ENCODE data around the gene RORB. TPM values are rescaled to one million over a fixed set of nuclear protein-coding genes. Genes with fewer than 3 reads are reported as not detected.

RORB gene
- not detected for total RNA-seq
- polyA plus RNA-seq, result not detected

DNA sequence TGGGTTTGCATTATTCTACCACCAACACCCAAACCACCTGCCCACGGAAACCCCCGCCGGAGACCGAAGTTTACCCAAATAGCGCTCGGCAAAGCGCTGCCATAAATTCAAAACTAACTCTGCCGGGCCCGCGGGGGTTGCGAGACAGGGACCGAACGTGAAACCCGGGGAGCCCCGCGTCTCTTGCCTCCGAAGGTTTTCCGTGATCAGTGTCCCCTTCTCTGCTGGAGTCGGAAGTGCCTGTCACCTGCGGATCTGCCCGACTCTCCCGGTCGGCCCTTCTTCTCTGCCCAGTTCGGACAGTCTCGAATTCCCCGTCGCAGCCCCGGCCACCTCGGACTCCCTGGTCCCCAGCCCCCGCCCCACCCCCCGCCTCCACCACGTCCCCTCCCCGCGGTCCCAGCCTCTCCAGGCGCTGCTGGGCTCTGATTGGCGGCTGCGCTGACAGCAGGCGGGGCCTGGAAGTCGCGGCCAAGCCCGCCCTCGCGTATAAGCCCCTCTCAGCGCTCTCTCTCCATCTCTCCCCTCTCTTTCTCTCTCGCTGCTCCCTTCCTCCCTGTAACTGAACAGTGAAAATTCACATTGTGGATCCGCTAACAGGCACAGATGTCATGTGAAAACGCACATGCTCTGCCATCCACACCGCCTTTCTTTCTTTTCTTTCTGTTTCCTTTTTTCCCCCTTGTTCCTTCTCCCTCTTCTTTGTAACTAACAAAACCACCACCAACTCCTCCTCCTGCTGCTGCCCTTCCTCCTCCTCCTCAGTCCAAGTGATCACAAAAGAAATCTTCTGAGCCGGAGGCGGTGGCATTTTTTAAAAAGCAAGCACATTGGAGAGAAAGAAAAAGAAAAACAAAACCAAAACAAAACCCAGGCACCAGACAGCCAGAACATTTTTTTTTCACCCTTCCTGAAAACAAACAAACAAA is at the start of gene RORB:
Gene RORB, plus strand, starts transcription at position 517 of the 929 bp plus-strand sequence. CDS start 642 bp downstream, outside the sequence.
- Histone ChIP-seq H3K4me1 (ENCODE audit: insufficient read depth, low read length) (peaks cover 11% of the 10 kb centered on the region), H3K9me3 (ENCODE audit: control insufficient read depth in 1 of 2, low read length in 2 of 2) (no peaks in the 10 kb centered on the region), H3K4me3 (ENCODE audit: low read length in 2 of 2) (peak within 1 kb of the TSS in 1 of 2 donors; percentile 23), H3K27me3 (ENCODE audit: insufficient read depth, low read length) (peaks cover 23% of the 10 kb centered on the region), H3K27ac (ENCODE audit: low read depth, low read length) (no peak within 1 kb of the TSS), H3K36me3 (ENCODE audit: insufficient read depth, low read length) (no peaks in the 10 kb centered on the region)
- H3K36me3 Mint-ChIP-seq, result peaks cover 0 to 2% of the 10 kb centered on the region in 2 donors
- intact Hi-C loops (cut with micrococcal nuclease), result no loop called here
- peak in 3 of 5 donors; percentile 19 to 56 (median 22) for DNase-seq
- peaks cover 35 to 38% of the 10 kb centered on the region in 2 donors for H3K27me3 Mint-ChIP-seq
- peaks cover 20 to 35% (median 22%) of the 10 kb centered on the region in 4 donors for H3K4me1 Mint-ChIP-seq
- peak within 1 kb of the TSS in 6 of 7 donors; percentile 29 to 85 (median 68) for H3K27ac Mint-ChIP-seq
- POLR2A ChIA-PET (ENCODE audit: partially characterized antibody), result no interaction called here
- H3K9me3 Mint-ChIP-seq, result no peaks in the 10 kb centered on the region
- H3K4me3 Mint-ChIP-seq, result peak within 1 kb of the TSS; percentile 86 to 97 (median 93)
- CTCF ChIA-PET (ENCODE audit: partially characterized antibody), result no interaction called here

DNA sequence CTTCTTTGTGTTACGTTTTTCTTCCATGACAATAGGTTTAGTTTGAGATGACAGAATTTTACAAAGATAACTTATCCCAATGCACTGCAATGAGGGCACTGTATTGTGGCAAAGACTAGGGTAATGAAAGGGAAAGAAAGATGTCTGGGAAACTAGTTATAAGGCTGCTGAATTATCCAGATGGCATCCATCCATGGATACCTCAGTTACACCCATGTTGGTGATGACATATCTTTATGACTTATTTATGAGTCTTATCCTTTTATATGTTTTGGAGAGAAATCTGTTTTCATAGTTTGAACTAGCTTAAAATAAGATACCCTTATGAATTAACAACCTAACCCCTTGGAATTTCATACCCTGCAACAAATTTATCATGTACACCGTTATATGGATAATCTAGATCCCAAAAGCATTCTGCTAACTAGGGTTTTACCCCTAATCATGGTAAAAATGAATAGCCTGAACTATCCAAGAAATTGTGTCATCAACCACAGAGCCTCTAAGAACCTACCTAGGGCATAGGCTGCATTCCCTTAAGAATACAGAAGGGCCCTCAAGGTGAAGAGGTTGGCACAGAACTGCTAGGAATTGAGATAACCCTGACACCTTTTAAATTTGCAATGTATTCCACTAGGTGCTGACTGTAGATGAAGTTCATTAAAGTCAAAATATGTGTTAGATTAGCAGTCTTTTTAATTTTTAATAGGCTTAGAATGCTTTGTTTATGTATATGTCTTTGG is 49.5 kb upstream of the RORB start:
- no peaks in the 10 kb centered on the region for H3K4me1 ChIP-seq (ENCODE audit: insufficient read depth, low read length)
- H3K9me3 Mint-ChIP-seq, result peaks cover 0 to 8% (median 2%) of the 10 kb centered on the region in 8 donors
- H3K36me3 ChIP-seq (ENCODE audit: insufficient read depth, low read length), result no peaks in the 10 kb centered on the region
- ChIA-PET CTCF (ENCODE audit: partially characterized antibody) (no interaction called here), POLR2A (ENCODE audit: partially characterized antibody) (no interaction called here)
- no peak overlapping the region for H3K4me3 Mint-ChIP-seq
- H3K27me3 ChIP-seq (ENCODE audit: insufficient read depth, low read length), result no peaks in the 10 kb centered on the region
- no peak overlapping the region for H3K27ac Mint-ChIP-seq
- no peaks in the 10 kb centered on the region for H3K9me3 ChIP-seq (ENCODE audit: control insufficient read depth in 1 of 2, low read length in 2 of 2)
- intact Hi-C loops (cut with micrococcal nuclease), result no loop called here
- no peaks in the 10 kb centered on the region for H3K36me3 Mint-ChIP-seq
- no peak overlapping the region for H3K27ac ChIP-seq (ENCODE audit: low read depth, low read length)
- peaks cover 0 to 2% of the 10 kb centered on the region in 2 donors for H3K27me3 Mint-ChIP-seq
- H3K4me3 ChIP-seq (ENCODE audit: low read length in 2 of 2), result no peak overlapping the region
- no peaks in the 10 kb centered on the region for H3K4me1 Mint-ChIP-seq
- DNase-seq, result no peak

DNA sequence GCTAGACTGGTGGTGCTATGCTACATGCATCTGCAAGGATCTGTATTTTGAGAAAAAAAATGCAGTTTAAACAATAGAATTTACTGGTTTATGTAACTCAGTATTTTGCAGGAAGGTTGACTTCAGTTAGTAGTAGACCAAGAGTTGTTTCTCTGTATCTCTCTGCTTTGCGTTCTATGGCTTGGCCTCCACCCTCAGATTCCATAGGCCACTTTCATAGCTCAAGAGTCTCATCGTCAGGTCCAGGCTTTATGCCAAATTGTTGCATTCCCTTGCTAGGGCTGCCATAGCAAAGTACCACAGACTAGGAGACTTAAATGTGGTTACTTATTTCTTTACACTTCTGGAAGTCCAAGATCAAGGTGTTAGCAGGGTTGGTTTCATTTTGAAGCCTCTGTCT is 48.1 kb upstream of the RORB start:
- H3K27ac ChIP-seq (ENCODE audit: low read depth, low read length), result no peak overlapping the region
- H3K36me3 ChIP-seq (ENCODE audit: insufficient read depth, low read length), result no peaks in the 10 kb centered on the region
- no peak overlapping the region for H3K4me3 ChIP-seq (ENCODE audit: low read length in 2 of 2)
- DNase-seq, result no peak
- H3K9me3 ChIP-seq (ENCODE audit: control insufficient read depth in 1 of 2, low read length in 2 of 2), result no peaks in the 10 kb centered on the region
- peaks cover 0 to 8% (median 2%) of the 10 kb centered on the region in 8 donors for H3K9me3 Mint-ChIP-seq
- H3K4me1 ChIP-seq (ENCODE audit: insufficient read depth, low read length), result no peaks in the 10 kb centered on the region
- no peak overlapping the region for H3K27ac Mint-ChIP-seq
- intact Hi-C loops (cut with micrococcal nuclease), result no loop called here
- H3K36me3 Mint-ChIP-seq, result no peaks in the 10 kb centered on the region
- H3K4me3 Mint-ChIP-seq, result no peak overlapping the region
- H3K27me3 Mint-ChIP-seq, result peaks cover 0 to 2% of the 10 kb centered on the region in 2 donors
- ChIA-PET CTCF (ENCODE audit: partially characterized antibody) (no interaction called here), POLR2A (ENCODE audit: partially characterized antibody) (no interaction called here)
- no peaks in the 10 kb centered on the region for H3K27me3 ChIP-seq (ENCODE audit: insufficient read depth, low read length)
- H3K4me1 Mint-ChIP-seq, result no peaks in the 10 kb centered on the region

DNA sequence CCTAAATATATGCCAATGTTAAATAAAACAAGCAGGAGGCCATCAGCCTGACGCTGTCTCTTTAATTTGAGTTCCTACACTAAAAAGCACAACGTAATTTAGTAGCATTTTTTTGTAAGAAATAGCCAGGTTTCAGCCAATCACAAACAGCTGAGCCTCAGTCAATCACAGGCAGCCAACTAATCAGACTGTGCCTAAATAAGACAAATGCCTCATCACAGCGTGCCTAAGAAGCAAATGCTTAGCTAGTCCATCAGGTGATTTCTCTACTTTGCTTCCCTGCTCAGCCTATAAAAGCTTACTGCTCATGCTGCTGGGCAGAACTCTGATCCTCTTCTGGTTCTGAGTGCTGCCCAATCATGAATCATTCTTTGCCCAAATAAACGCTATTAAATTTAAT is 38.3 kb upstream of the RORB start:
- Mint-ChIP-seq H3K36me3 (no peaks in the 10 kb centered on the region), H3K27me3 (no peaks in the 10 kb centered on the region), H3K4me3 (no peak overlapping the region), H3K27ac (no peak overlapping the region), H3K9me3 (no peaks in the 10 kb centered on the region), H3K4me1 (no peaks in the 10 kb centered on the region)
- Histone ChIP-seq H3K9me3 (ENCODE audit: control insufficient read depth in 1 of 2, low read length in 2 of 2) (no peaks in the 10 kb centered on the region), H3K36me3 (ENCODE audit: insufficient read depth, low read length) (no peaks in the 10 kb centered on the region), H3K4me1 (ENCODE audit: insufficient read depth, low read length) (no peaks in the 10 kb centered on the region), H3K27me3 (ENCODE audit: insufficient read depth, low read length) (no peaks in the 10 kb centered on the region), H3K4me3 (ENCODE audit: low read length in 2 of 2) (no peak overlapping the region), H3K27ac (ENCODE audit: low read depth, low read length) (no peak overlapping the region)
- intact Hi-C loops (cut with micrococcal nuclease), result no loop called here
- CTCF ChIA-PET (ENCODE audit: partially characterized antibody), result no interaction called here
- POLR2A ChIA-PET (ENCODE audit: partially characterized antibody), result no interaction called here
- no peak for DNase-seq

DNA sequence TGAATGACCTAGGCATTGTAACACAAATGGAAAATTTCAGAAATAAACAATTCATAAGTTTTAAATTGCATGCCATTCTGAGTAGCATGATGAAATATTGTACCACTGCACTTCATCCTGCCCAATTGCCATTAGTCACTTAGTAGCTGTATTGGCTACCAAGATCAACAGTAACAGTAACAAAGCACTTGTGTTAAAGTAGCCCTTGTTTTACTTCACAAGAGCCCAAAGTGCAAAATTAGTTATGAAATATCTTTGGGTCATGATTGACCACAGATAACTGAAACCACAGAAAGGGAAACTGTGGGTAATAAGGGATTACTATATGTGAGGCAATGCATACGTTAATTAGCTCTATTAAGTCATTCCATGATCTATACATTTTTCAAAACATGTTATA is 33.3 kb upstream of the RORB start:
- CTCF ChIA-PET (ENCODE audit: partially characterized antibody), result no interaction called here
- POLR2A ChIA-PET (ENCODE audit: partially characterized antibody), result no interaction called here
- H3K27ac Mint-ChIP-seq, result no peak overlapping the region
- H3K9me3 Mint-ChIP-seq, result no peaks in the 10 kb centered on the region
- no peaks in the 10 kb centered on the region for H3K27me3 Mint-ChIP-seq
- H3K4me1 Mint-ChIP-seq, result no peaks in the 10 kb centered on the region
- Histone ChIP-seq H3K9me3 (ENCODE audit: control insufficient read depth in 1 of 2, low read length in 2 of 2) (no peaks in the 10 kb centered on the region), H3K27ac (ENCODE audit: low read depth, low read length) (no peak overlapping the region), H3K4me1 (ENCODE audit: insufficient read depth, low read length) (no peaks in the 10 kb centered on the region), H3K4me3 (ENCODE audit: low read length in 2 of 2) (no peak overlapping the region), H3K27me3 (ENCODE audit: insufficient read depth, low read length) (no peaks in the 10 kb centered on the region), H3K36me3 (ENCODE audit: insufficient read depth, low read length) (no peaks in the 10 kb centered on the region)
- H3K36me3 Mint-ChIP-seq, result no peaks in the 10 kb centered on the region
- DNase-seq, result no peak
- intact Hi-C loops (cut with micrococcal nuclease), result no loop called here
- no peak overlapping the region for H3K4me3 Mint-ChIP-seq

DNA sequence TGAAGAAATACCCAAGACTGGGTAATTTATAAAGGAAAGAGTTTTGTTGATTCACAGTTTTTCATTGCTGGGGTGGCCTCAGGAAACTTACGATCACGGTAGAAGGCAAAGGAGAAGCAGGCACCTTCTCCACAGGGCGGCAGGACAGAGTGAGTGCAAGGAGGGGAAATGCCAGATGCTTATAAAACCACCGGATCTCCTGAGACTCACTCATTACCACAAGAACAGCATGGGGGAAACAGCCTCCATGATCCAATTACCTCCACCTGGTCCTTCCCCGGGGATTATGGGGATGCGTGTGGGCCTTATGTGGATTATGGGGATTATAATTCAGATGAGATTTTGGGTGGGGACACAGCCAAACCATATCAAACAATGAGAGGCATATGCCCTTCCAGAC is 18.5 kb upstream of the RORB start:
- no peak overlapping the region for H3K27ac Mint-ChIP-seq
- CTCF ChIA-PET (ENCODE audit: partially characterized antibody), result no interaction called here
- intact Hi-C loops (cut with micrococcal nuclease), result no loop called here
- Histone ChIP-seq H3K4me3 (ENCODE audit: low read length in 2 of 2) (no peak overlapping the region), H3K27me3 (ENCODE audit: insufficient read depth, low read length) (no peaks in the 10 kb centered on the region), H3K36me3 (ENCODE audit: insufficient read depth, low read length) (no peaks in the 10 kb centered on the region), H3K4me1 (ENCODE audit: insufficient read depth, low read length) (no peaks in the 10 kb centered on the region), H3K27ac (ENCODE audit: low read depth, low read length) (no peak overlapping the region), H3K9me3 (ENCODE audit: control insufficient read depth in 1 of 2, low read length in 2 of 2) (no peaks in the 10 kb centered on the region)
- POLR2A ChIA-PET (ENCODE audit: partially characterized antibody), result no interaction called here
- no peak overlapping the region for H3K4me3 Mint-ChIP-seq
- H3K9me3 Mint-ChIP-seq, result peaks cover 0 to 7% (median 0%) of the 10 kb centered on the region in 8 donors
- no peaks in the 10 kb centered on the region for H3K27me3 Mint-ChIP-seq
- H3K4me1 Mint-ChIP-seq, result no peaks in the 10 kb centered on the region
- no peak for DNase-seq
- H3K36me3 Mint-ChIP-seq, result no peaks in the 10 kb centered on the region

DNA sequence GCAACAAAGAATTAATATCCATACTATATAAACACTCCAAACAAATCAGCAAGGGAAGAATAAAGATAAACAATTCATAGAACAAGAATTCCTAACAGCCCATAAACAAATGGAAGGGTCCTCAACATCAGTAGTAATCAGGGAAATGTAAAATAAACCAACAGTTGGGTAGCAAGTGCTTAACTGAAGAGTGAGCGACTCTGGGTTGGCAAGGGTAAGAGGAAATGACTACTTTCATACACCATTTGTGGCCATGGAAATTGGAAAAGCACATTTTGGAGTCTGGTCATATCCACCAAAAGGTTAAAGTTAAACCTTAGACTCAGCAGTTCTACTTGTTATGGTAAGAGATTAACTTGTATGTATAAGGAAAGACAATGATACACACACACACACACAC is 17.4 kb upstream of the RORB start:
- Histone ChIP-seq H3K4me3 (ENCODE audit: low read length in 2 of 2) (no peak overlapping the region), H3K27ac (ENCODE audit: low read depth, low read length) (no peak overlapping the region), H3K27me3 (ENCODE audit: insufficient read depth, low read length) (no peaks in the 10 kb centered on the region), H3K36me3 (ENCODE audit: insufficient read depth, low read length) (no peaks in the 10 kb centered on the region), H3K4me1 (ENCODE audit: insufficient read depth, low read length) (no peaks in the 10 kb centered on the region), H3K9me3 (ENCODE audit: control insufficient read depth in 1 of 2, low read length in 2 of 2) (no peaks in the 10 kb centered on the region)
- no peak for DNase-seq
- H3K27me3 Mint-ChIP-seq, result no peaks in the 10 kb centered on the region
- intact Hi-C loops (cut with micrococcal nuclease), result no loop called here
- ChIA-PET POLR2A (ENCODE audit: partially characterized antibody) (no interaction called here), CTCF (ENCODE audit: partially characterized antibody) (no interaction called here)
- no peaks in the 10 kb centered on the region for H3K36me3 Mint-ChIP-seq
- H3K27ac Mint-ChIP-seq, result no peak overlapping the region
- H3K4me1 Mint-ChIP-seq, result no peaks in the 10 kb centered on the region
- no peak overlapping the region for H3K4me3 Mint-ChIP-seq
- H3K9me3 Mint-ChIP-seq, result peaks cover 0 to 7% (median 0%) of the 10 kb centered on the region in 8 donors
